ENCODE measurements around the gene HTR2B. TPM values are rescaled to one million over a fixed set of nuclear protein-coding genes. Genes with fewer than 3 reads are reported as not detected.
"Not testable (repeated sequence)": the region's sequence is repeated elsewhere in the genome, so short reads cannot be mapped to it uniquely, and the experiment has no call there.

Gene HTR2B
- total RNA-seq, 4 donors from 2014 or later, result 2.3 to 16.8 (median 4.6) TPM

GRCh38 chr2:231069379-231070054 is 55.3 kb downstream of the HTR2B start:
- Histone ChIP-seq H3K27ac (no peak overlapping the region), H3K4me1 (no peaks in the 10 kb centered on the region), H3K27me3 (no peaks in the 10 kb centered on the region), H3K4me3 (replicated peaks in 1 of 3) (no peak overlapping the region), H3K9me3 (no peaks in the 10 kb centered on the region), H3K36me3 (peaks cover 22 to 32% of the 10 kb centered on the region in 2 donors)
- no peak for TF ChIP-seq CTCF (IDR thresholded peaks at IDR 0.05)
- no peak for TF ChIP-seq POLR2A (IDR thresholded peaks at IDR 0.05)
- intact Hi-C loops (cut with DNase I), result no loop called here
- DNase-seq, result no peak
- WGBS, 2 donors, result 94 to 97% methylated on average over 1 of the region's 1 CpG

DNA sequence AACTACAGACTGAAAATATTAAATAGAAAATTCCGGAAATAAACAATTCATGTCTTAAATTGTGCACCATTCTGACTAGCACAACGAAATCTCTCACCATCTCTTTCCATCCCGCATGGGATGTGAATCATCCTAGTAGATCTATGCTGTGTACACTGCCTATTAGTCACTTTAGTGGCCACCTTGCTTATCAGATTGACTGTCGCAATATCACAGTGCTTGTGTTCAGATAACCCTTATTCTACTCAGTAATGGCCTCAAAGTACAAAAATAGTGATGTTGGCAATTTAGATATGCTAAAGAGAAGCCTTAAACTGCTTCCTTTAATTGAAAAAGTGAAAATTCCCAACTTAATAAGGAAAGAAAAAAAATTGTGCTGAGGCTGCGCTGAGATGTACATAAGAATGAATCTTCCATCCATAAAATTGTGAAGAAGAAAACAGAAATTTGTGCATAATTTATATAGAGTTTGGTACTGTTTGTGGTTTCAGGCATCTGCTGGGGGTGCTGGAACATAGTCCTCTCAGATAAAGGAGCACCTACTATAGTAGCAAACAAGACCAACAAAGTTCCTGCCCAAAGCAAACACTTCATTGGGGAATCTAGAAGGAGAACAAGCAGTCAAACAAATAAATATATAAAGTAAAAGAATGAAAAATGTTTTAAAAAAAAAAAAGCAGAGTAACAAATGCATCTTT is 56.2 kb downstream of the HTR2B start:
- intact Hi-C loops (cut with DNase I), result no loop called here
- no peak for DNase-seq
- no peaks in the 10 kb centered on the region for H3K27me3 ChIP-seq
- H3K27ac ChIP-seq, result no peak overlapping the region
- TF ChIP-seq CTCF (IDR thresholded peaks at IDR 0.05) (no peak), POLR2A (IDR thresholded peaks at IDR 0.05) (no peak)
- WGBS, 2 donors, result 96% methylated on average over 5 of the region's 5 CpGs
- H3K4me1 ChIP-seq, result no peaks in the 10 kb centered on the region
- H3K36me3 ChIP-seq, result peaks cover 23 to 39% of the 10 kb centered on the region in 2 donors
- no peaks in the 10 kb centered on the region for H3K9me3 ChIP-seq
- H3K4me3 ChIP-seq (replicated peaks in 1 of 3), result no peak overlapping the region

GRCh38 chr2:231067531-231067930 is 57.3 kb downstream of the HTR2B start:
- WGBS, 2 donors, result 94 to 95% methylated on average over 8 of the region's 8 CpGs
- H3K27ac ChIP-seq; H3K4me1 ChIP-seq; H3K27me3 ChIP-seq; DNase-seq; intact Hi-C loops (cut with DNase I); H3K4me3 ChIP-seq (replicated peaks in 1 of 3); H3K9me3 ChIP-seq: not testable (repeated sequence)
- peaks cover 28 to 44% of the 10 kb centered on the region in 2 donors for H3K36me3 ChIP-seq

DNA sequence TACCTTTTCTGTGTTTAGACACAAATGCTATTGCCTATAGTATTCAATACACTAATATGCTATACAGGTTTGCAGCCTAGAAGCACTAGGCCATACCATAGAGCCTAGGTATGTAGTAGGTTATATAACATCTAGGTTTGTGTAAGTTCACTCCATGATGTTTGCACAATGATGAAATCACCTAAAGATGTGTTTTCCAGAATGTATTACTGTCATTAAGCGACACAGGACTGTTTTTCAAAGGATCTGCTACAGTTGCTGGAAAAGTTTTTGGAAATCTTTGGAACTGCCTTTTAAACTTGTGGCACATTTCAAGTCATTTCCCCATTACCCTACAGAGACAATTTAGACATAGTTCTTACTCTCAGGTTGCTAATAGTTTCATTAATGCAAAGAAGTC is 58.9 kb downstream of the HTR2B start:
- 93 to 100% methylated on average over 1 of the region's 1 CpG for WGBS, 2 donors
- peaks cover 31 to 43% of the 10 kb centered on the region in 2 donors for H3K36me3 ChIP-seq

GRCh38 chr2:231063347-231063746 is 61.5 kb downstream of the HTR2B start:
- WGBS, 2 donors, result 97 to 98% methylated on average over 1 of the region's 1 CpG
- Histone ChIP-seq H3K27ac (no peak overlapping the region), H3K4me1 (peaks cover 11 to 14% of the 10 kb centered on the region in 2 donors), H3K27me3 (no peaks in the 10 kb centered on the region), H3K4me3 (replicated peaks in 1 of 3) (no peak overlapping the region), H3K36me3 (peaks cover 28 to 33% of the 10 kb centered on the region in 2 donors), H3K9me3 (no peaks in the 10 kb centered on the region)
- intact Hi-C loops (cut with DNase I), result no loop called here
- no peak for TF ChIP-seq CTCF (IDR thresholded peaks at IDR 0.05)
- TF ChIP-seq POLR2A (IDR thresholded peaks at IDR 0.05), result no peak
- DNase-seq, result no peak

More for the DNA sequence above, 58.9 kb downstream of the HTR2B start:
- no peak overlapping the region for H3K4me3 ChIP-seq (replicated peaks in 1 of 3)
- no peaks in the 10 kb centered on the region for H3K9me3 ChIP-seq
- intact Hi-C loops (cut with DNase I), result no loop called here
- no peak overlapping the region for H3K27ac ChIP-seq
- no peak for DNase-seq
- TF ChIP-seq CTCF (IDR thresholded peaks at IDR 0.05) (no peak), POLR2A (IDR thresholded peaks at IDR 0.05) (no peak)
- no peaks in the 10 kb centered on the region for H3K4me1 ChIP-seq
- no peaks in the 10 kb centered on the region for H3K27me3 ChIP-seq

Measured in thyroid gland (tissue), 4 donors.